ENCODE data around the gene JAK1. TPM values are rescaled to one million over a fixed set of nuclear protein-coding genes. Genes with fewer than 3 reads are reported as not detected.

The JAK1 gene
- total RNA-seq = 100 to 1,000 TPM; 112 to 158 (median 135) TPM

GRCh38 chr1:64966158-64966971 is at the start of gene JAK1:
Gene JAK1 (minus strand): TSS chr1:64966549. CDS start chr1:64886264, 80,285 bp downstream.
- peak within 1 kb of the TSS; percentile 82 to 94 (median 89) for H3K4me3 ChIP-seq
- H3K4me1 ChIP-seq = peaks cover 21 to 41% (median 34%) of the 10 kb centered on the region in 4 donors
- DNase-seq (ENCODE audit: extremely low spot score) = no peak
- TF ChIP-seq EP300 (IDR thresholded peaks at IDR 0.05) = no peak
- TF ChIP-seq POLR2AphosphoS5 (IDR thresholded peaks at IDR 0.05) = peak; percentile 71 to 79
- TF ChIP-seq CTCF (IDR thresholded peaks at IDR 0.05) = no peak
- H3K27me3 ChIP-seq = no peaks in the 10 kb centered on the region
- H3K36me3 ChIP-seq = no peaks in the 10 kb centered on the region
- H3K9me3 ChIP-seq = no peaks in the 10 kb centered on the region
- intact Hi-C loops (cut with DNase I) = loop anchor here (2.0 to 10.0 kb wide), 4 partner anchors 36 to 222 kb away; partner anchors contain the start of gene RAVER2
- WGBS = 2% methylated on average over 20 of the region's 100 CpGs
- H3K27ac ChIP-seq (replicated peaks in 1 of 4) = peak within 1 kb of the TSS; percentile 96 to 98 (median 98)

- Histone ChIP-seq H3K4me1 (no peaks in the 10 kb centered on the region), H3K27ac (replicated peaks in 1 of 4) (no peak overlapping the region), H3K36me3 (no peaks in the 10 kb centered on the region), H3K4me3 (no peak overlapping the region), H3K27me3 (no peaks in the 10 kb centered on the region), H3K9me3 (no peaks in the 10 kb centered on the region)
- DNase-seq (ENCODE audit: extremely low spot score) = no peak
- TF ChIP-seq CTCF (IDR thresholded peaks at IDR 0.05) (no peak), EP300 (IDR thresholded peaks at IDR 0.05) (no peak), POLR2AphosphoS5 (IDR thresholded peaks at IDR 0.05) (no peak)
- intact Hi-C loops (cut with DNase I) = no loop called here
Observed at GRCh38 chr1:65014321-65014720, 48.0 kb upstream of the JAK1 start.

DNA sequence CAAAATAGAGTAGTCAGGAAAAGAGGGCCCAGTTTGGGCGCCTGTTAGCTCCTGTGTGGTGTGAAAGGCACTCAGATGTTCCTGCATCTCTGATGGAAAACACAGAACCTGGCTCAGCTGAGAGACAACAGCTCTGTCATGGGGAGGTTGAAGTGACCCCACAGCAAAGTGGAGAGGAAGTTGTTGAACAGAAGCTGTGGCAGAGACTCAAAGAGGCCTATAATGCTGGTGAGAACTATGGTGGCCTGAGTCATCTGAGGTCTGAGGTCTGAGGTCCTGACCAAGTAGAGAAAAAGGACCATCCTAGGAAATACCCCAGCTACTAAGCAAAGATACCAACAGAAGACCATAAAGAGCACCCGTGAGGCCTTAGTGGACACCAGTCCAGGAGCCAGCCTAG is 45.6 kb upstream of the JAK1 start:
- DNase-seq (ENCODE audit: extremely low spot score) = no peak
- no peaks in the 10 kb centered on the region for H3K9me3 ChIP-seq
- WGBS = 100% methylated on average over 2 of the region's 2 CpGs

GRCh38 chr1:65009724-65010420 is 43.5 kb upstream of the JAK1 start:
- Histone ChIP-seq H3K36me3 (no peaks in the 10 kb centered on the region), H3K27me3 (no peaks in the 10 kb centered on the region), H3K4me3 (no peak overlapping the region), H3K9me3 (no peaks in the 10 kb centered on the region), H3K27ac (replicated peaks in 1 of 4) (no peak overlapping the region), H3K4me1 (no peaks in the 10 kb centered on the region)
- no peak for TF ChIP-seq CTCF (IDR thresholded peaks at IDR 0.05)
- TF ChIP-seq POLR2AphosphoS5 (IDR thresholded peaks at IDR 0.05) = no peak
- 95% methylated on average over 5 of the region's 5 CpGs for WGBS
- no peak for DNase-seq (ENCODE audit: extremely low spot score)
- intact Hi-C loops (cut with DNase I) = no loop called here

More for the DNA sequence above, 45.6 kb upstream of the JAK1 start:
- no peaks in the 10 kb centered on the region for H3K4me1 ChIP-seq
- H3K27me3 ChIP-seq = no peaks in the 10 kb centered on the region
- H3K36me3 ChIP-seq = no peaks in the 10 kb centered on the region
- intact Hi-C loops (cut with DNase I) = no loop called here
- no peak overlapping the region for H3K27ac ChIP-seq (replicated peaks in 1 of 4)
- no peak overlapping the region for H3K4me3 ChIP-seq
- TF ChIP-seq EP300 (IDR thresholded peaks at IDR 0.05) (no peak), CTCF (IDR thresholded peaks at IDR 0.05) (no peak), POLR2AphosphoS5 (IDR thresholded peaks at IDR 0.05) (no peak), POLR2A (IDR thresholded peaks at IDR 0.05; ENCODE audit: low read depth) (no peak)

Data from esophagus muscularis mucosa (tissue), 4 donors.